Stomach (tissue), 9 donors: ENCODE results near the gene XPOT. TPM values are rescaled to one million over a fixed set of nuclear protein-coding genes. Genes with fewer than 3 reads are reported as not detected.

Source experiments
- DNase-seq, 2 donors: peaks; one replicate each; pipeline versions ENCODE4 v3.0.0 to v3.0.0-alpha.2; 2013 to 2019
- H3K27ac ChIP-seq, 5 donors: fragments of 200-600 bp in 4 of 5; sonication (generic) in 4 of 5; one replicate each; pipeline ENCODE4 v1.5.1; 2013 to 2019; ENCODE audit warnings: mild to moderate bottlenecking in 1 of 5, moderate library complexity in 1 of 5
- H3K27me3 ChIP-seq, 3 donors: fragments of 200-600 bp; sonication (generic); one replicate each; pipeline ENCODE4 v1.5.1; 2017 to 2019; ENCODE audit warnings: mixed run types in 1 of 3
- H3K36me3 ChIP-seq, 4 donors: fragments of 200-600 bp; sonication (generic); 1 replicate in 3 of 4; 2 replicates in 1 of 4; pipeline ENCODE4 v1.5.1; 2016 to 2019
- H3K4me1 ChIP-seq, 4 donors: fragments of 200-600 bp; sonication (generic); one replicate each; pipeline ENCODE4 v1.5.1; 2016 to 2019
- H3K4me3 ChIP-seq, 4 donors: fragments of 200-600 bp; sonication (generic) in 3 of 4; one replicate each; pipeline ENCODE4 v1.5.1; 2016 to 2019; ENCODE audit warnings: mild to moderate bottlenecking in 1 of 4
- H3K9me3 ChIP-seq, 4 donors: fragments of 200-600 bp; sonication (generic); one replicate each; pipeline ENCODE4 v1.5.1; 2016 to 2019
- CTCF ChIP-seq, 7 experiments: fragments of 450-650 bp in 4 of 7; fragments of 200-600 bp in 3 of 7; sonication (generic) in 3 of 7; IDR thresholded peaks; one replicate each; pipeline ENCODE4 v1.5.1; 2016 to 2019; ENCODE audit warnings: antibody characterized with exemption in 7 of 7, control low read depth in 2 of 7, mild to moderate bottlenecking in 1 of 7
- EP300 ChIP-seq: sonication (generic); formaldehyde crosslinking; IDR thresholded peaks from one replicate; pipeline ENCODE4 v1.6.1; 2017; ENCODE audit warnings: antibody characterized with exemption
- POLR2A ChIP-seq, 4 donors: fragments of 450-650 bp; IDR thresholded peaks; one replicate each; pipeline ENCODE4 v1.6.1; 2016; ENCODE audit warnings: antibody characterized with exemption in 4 of 4, control low read depth in 2 of 4, mild to moderate bottlenecking in 1 of 4, moderate library complexity in 1 of 4
- POLR2AphosphoS5 ChIP-seq, 3 donors: sonication (generic); formaldehyde crosslinking; IDR thresholded peaks; one replicate each; pipeline ENCODE4 v1.6.1; 2016; ENCODE audit warnings: antibody characterized with exemption in 3 of 3
- WGBS, 5 donors: extraction: QIAGEN DNeasy Blood & Tissue Kit in 3 of 5; methylation state at CpG; one replicate each; pipeline versions ENCODE4 v1.1.5 to v1.1.7; 2013 to 2018; 5-methylcytosine and 5-hydroxymethylcytosine counted together
- intact Hi-C: fragments of 100-400 bp; cut with DNase I; formaldehyde crosslinking; loops from one replicate; pipeline ENCODE4 v1.15.1; 2023; ENCODE audit warnings: low total_unique reads
- polyA plus RNA-seq, 3 donors: library from polyadenylated mRNA; stranded (reverse); fragments of 200-250 nt; gene quantifications; one replicate each; pipeline ENCODE4 v1.2.3, GENCODE V29; 2013
- total RNA-seq, 5 donors: library from RNA; depleted of rRNA; stranded (reverse); fragments of >200 nt; gene quantifications; one replicate each; pipeline versions ENCODE4 v1.1.0 to v1.2.3, GENCODE V29; 2014 to 2016
- donor health status: healthy with polysubstance abuse.
- donor health status: Bipolar disorder and iron deficiency.
- donor health status: healthy.

The XPOT gene
- total and polyA plus RNA-seq, 8 donors: 12.8 to 109 (median 23.3) TPM

GRCh38 chr12:64400041-64400440 lies 4.2 kb upstream of the XPOT start:
- H3K27me3 ChIP-seq: no peaks in the 10 kb centered on the region
- no peak overlapping the region for H3K4me3 ChIP-seq
- H3K27ac ChIP-seq: no peak overlapping the region
- peaks cover 4 to 16% (median 6%) of the 10 kb centered on the region in 4 donors for H3K4me1 ChIP-seq
- no peak for DNase-seq
- H3K9me3 ChIP-seq: no peaks in the 10 kb centered on the region
- no peaks in the 10 kb centered on the region for H3K36me3 ChIP-seq
- TF ChIP-seq CTCF (IDR thresholded peaks at IDR 0.05) (no peak), POLR2AphosphoS5 (IDR thresholded peaks at IDR 0.05) (no peak), EP300 (no peak), POLR2A (IDR thresholded peaks at IDR 0.05) (no peak)
- intact Hi-C loops: no loop called here
- 41 to 52% (median 42%) methylated on average over 4 of the region's 4 CpGs for WGBS, 5 donors

- H3K4me3 ChIP-seq: no peak overlapping the region
- H3K27me3 ChIP-seq: no peaks in the 10 kb centered on the region
- intact Hi-C loops: no loop called here
- DNase-seq: no peak
- peaks cover 13 to 30% (median 23%) of the 10 kb centered on the region in 4 donors for H3K4me1 ChIP-seq
- no peak overlapping the region for H3K27ac ChIP-seq
- no peaks in the 10 kb centered on the region for H3K36me3 ChIP-seq
- TF ChIP-seq POLR2A (IDR thresholded peaks at IDR 0.05): no peak
- no peak for TF ChIP-seq POLR2AphosphoS5 (IDR thresholded peaks at IDR 0.05)
- TF ChIP-seq EP300: no peak
- no peak for TF ChIP-seq CTCF (IDR thresholded peaks at IDR 0.05)
- 82 to 94% (median 91%) methylated on average over 5 of the region's 5 CpGs for WGBS, 5 donors
- H3K9me3 ChIP-seq: no peaks in the 10 kb centered on the region
Measured at GRCh38 chr12:64402181-64402580, 2.0 kb upstream of the XPOT start.

- H3K27me3 ChIP-seq: no peaks in the 10 kb centered on the region
- peak; percentile 51 to 84 for DNase-seq
- no peaks in the 10 kb centered on the region for H3K36me3 ChIP-seq
- H3K4me3 ChIP-seq: peak overlapping the region; percentile 67 to 96 (median 94)
- H3K9me3 ChIP-seq: no peaks in the 10 kb centered on the region
- H3K4me1 ChIP-seq: peaks cover 13 to 44% (median 29%) of the 10 kb centered on the region in 4 donors
- peak overlapping the region; percentile 92 to 100 (median 99) for H3K27ac ChIP-seq
- 0 to 1% (median 1%) methylated on average over 47 to 78 of the region's 78 CpGs for WGBS, 5 donors
- TF ChIP-seq CTCF (IDR thresholded peaks at IDR 0.05) (no peak), EP300 (no peak), POLR2A (IDR thresholded peaks at IDR 0.05) (no peak), POLR2AphosphoS5 (IDR thresholded peaks at IDR 0.05) (no peak)
- intact Hi-C loops: no loop called here
Measured at GRCh38 chr12:64404470-64405256, 471 bp downstream of the XPOT start.

GRCh38 chr12:64407342-64408223 lies 3.4 kb downstream of the XPOT start:
- H3K9me3 ChIP-seq: no peaks in the 10 kb centered on the region
- TF ChIP-seq POLR2A (IDR thresholded peaks at IDR 0.05) (no peak), EP300 (no peak), POLR2AphosphoS5 (IDR thresholded peaks at IDR 0.05) (no peak), CTCF (IDR thresholded peaks at IDR 0.05) (no peak)
- H3K4me3 ChIP-seq: no peak overlapping the region
- 78 to 86% (median 83%) methylated on average over 9 of the region's 9 CpGs for WGBS, 5 donors
- H3K4me1 ChIP-seq: peaks cover 13 to 44% (median 29%) of the 10 kb centered on the region in 4 donors
- H3K27ac ChIP-seq: no peak overlapping the region
- intact Hi-C loops: no loop called here
- DNase-seq: no peak
- peaks cover 12 to 28% (median 26%) of the 10 kb centered on the region in 4 donors for H3K36me3 ChIP-seq
- no peaks in the 10 kb centered on the region for H3K27me3 ChIP-seq
